Esophagus (tissue), 2 donors: ENCODE data around the gene CRCP. TPM values are rescaled to one million over a fixed set of nuclear protein-coding genes. Genes with fewer than 3 reads are reported as not detected.
"Not testable (repeated sequence)": the region's sequence is repeated elsewhere in the genome, so short reads cannot be mapped to it uniquely, and the experiment has no call there.

Experiments
- H3K27ac ChIP-seq, 2 donors: one replicate each; pipeline ENCODE4 v1.5.1; 2013; ENCODE audit warnings: low read depth in 2 of 2, mild to moderate bottlenecking in 2 of 2, inconsistent platforms in 1 of 2, low read length in 1 of 2, moderate library complexity in 1 of 2
- H3K27me3 ChIP-seq, 2 donors: one replicate each; pipeline ENCODE4 v1.6.1; 2013; ENCODE audit warnings: low read length in 2 of 2, control low read depth in 1 of 2, mild to moderate bottlenecking in 1 of 2; ENCODE audit not compliant: insufficient read depth in 2 of 2, control insufficient read depth in 1 of 2
- H3K36me3 ChIP-seq, 2 donors: one replicate each; pipeline ENCODE4 v1.6.1; 2013; ENCODE audit warnings: low read length in 1 of 2; ENCODE audit not compliant: control insufficient read depth in 2 of 2, insufficient read depth in 2 of 2
- H3K4me1 ChIP-seq, 2 donors: one replicate each; pipeline ENCODE4 v1.6.1; 2013; ENCODE audit warnings: low read length in 1 of 2; ENCODE audit not compliant: control insufficient read depth in 2 of 2, insufficient read depth in 2 of 2
- H3K4me3 ChIP-seq, 2 donors: one replicate each; pipeline ENCODE4 v1.5.1; 2013; ENCODE audit warnings: low read length in 2 of 2, mild to moderate bottlenecking in 2 of 2, low read depth in 1 of 2, moderate library complexity in 1 of 2
- H3K9me3 ChIP-seq, 2 donors: one replicate each; pipeline ENCODE4 v1.6.1; 2013; ENCODE audit warnings: mild to moderate bottlenecking in 2 of 2, low read depth in 1 of 2, low read length in 1 of 2, moderate library complexity in 1 of 2; ENCODE audit not compliant: control insufficient read depth in 2 of 2, insufficient read depth in 1 of 2
- WGBS, 2 donors: extraction: QIAGEN DNeasy Blood & Tissue Kit; methylation state at CpG; one replicate each; pipeline ENCODE4 v1.1.7; 2013; 5-methylcytosine and 5-hydroxymethylcytosine counted together
- polyA plus RNA-seq, 2 donors: library from polyadenylated mRNA; stranded (reverse); fragments of 200-250 nt; gene quantifications; one replicate each; pipeline ENCODE4 v1.2.3, GENCODE V29; 2013
- donor health status: healthy with polysubstance abuse.
- donor health status: Bipolar disorder and iron deficiency.

The CRCP gene
- polyA plus RNA-seq, 2 donors: 14.5 to 19.5 TPM

DNA sequence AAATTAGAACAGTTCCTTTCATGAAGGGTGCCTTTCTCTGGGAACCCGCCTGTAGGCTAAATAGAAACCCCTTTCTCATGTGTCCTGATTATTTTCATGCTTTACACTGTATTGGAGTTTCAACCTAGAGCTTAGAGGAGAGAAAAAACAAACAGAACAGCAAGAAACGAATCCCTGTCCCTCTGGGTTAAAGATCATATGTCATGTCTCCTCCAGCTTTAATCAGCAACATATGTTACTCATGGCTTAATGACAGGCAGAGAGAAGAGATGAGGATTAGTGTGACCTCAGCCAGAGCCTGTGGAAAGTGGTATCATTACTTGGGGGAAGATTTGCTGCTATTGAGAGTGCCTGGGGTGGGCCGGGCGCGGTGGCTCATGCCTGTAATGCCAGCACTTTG is 32.1 kb downstream of the CRCP start:
- Histone ChIP-seq H3K4me1 (peaks cover 3 to 9% of the 10 kb centered on the region in 2 donors), H3K9me3 (no peaks in the 10 kb centered on the region), H3K27me3 (no peaks in the 10 kb centered on the region), H3K36me3 (peaks cover 9% of the 10 kb centered on the region in 2 donors), H3K27ac (no peak overlapping the region), H3K4me3 (no peak overlapping the region)
- 72 to 74% methylated on average over 5 of the region's 5 CpGs for WGBS, 2 donors

DNA sequence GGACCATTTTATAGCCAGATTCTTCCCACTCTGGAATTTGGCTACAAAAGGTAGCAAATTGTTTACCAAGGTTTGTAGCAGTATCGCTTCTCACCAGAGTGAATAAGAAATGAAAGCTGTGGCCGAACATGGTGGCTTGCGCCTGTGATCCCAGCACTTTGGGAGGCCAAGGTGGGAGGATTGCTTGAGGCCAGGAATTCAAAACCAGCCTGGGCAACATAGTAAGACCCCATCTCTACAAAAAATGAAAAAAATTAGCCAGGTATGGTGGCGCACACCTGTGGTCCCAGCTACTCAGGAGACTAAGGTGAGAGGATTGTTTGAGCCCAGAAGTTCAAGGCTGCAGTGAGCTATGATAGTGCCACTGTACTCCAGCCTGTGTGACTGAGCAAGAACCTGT is 33.0 kb downstream of the CRCP start:
- WGBS, 2 donors: 98 to 99% methylated on average over 4 of the region's 4 CpGs
- H3K4me3 ChIP-seq, H3K9me3 ChIP-seq, H3K27me3 ChIP-seq, H3K4me1 ChIP-seq: not testable (repeated sequence)
- Histone ChIP-seq H3K36me3 (peaks cover 5 to 11% of the 10 kb centered on the region in 2 donors), H3K27ac (peak overlapping the region in 1 of 2 donors; percentile 68)

DNA sequence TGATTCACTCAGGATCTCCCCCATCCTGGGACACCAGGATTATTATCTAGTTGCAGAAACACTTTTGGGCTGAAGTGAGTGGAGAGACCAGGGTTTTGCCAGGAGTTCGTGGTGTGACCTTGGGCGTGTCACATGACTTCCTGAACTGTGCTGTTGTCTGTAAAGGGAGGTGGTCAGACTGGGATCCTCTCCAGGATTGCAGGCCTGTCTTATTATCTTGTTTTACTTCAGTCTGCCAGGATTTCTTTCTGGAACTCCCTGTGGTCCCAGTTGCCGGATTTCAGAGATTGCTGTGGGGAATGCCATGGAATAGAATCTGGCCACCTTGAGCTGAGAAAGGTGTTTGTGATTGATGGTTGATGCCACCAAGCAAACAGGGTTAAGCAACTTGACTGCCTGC is 35.8 kb downstream of the CRCP start:
- H3K4me1 ChIP-seq: peaks cover 3% of the 10 kb centered on the region in 2 donors
- no peak overlapping the region for H3K4me3 ChIP-seq
- 32 to 40% methylated on average over 3 of the region's 3 CpGs for WGBS, 2 donors
- H3K27me3 ChIP-seq: no peaks in the 10 kb centered on the region
- H3K27ac ChIP-seq: peak overlapping the region; percentile 40 to 53
- H3K36me3 ChIP-seq: peaks cover 3 to 17% of the 10 kb centered on the region in 2 donors
- H3K9me3 ChIP-seq: no peaks in the 10 kb centered on the region

DNA sequence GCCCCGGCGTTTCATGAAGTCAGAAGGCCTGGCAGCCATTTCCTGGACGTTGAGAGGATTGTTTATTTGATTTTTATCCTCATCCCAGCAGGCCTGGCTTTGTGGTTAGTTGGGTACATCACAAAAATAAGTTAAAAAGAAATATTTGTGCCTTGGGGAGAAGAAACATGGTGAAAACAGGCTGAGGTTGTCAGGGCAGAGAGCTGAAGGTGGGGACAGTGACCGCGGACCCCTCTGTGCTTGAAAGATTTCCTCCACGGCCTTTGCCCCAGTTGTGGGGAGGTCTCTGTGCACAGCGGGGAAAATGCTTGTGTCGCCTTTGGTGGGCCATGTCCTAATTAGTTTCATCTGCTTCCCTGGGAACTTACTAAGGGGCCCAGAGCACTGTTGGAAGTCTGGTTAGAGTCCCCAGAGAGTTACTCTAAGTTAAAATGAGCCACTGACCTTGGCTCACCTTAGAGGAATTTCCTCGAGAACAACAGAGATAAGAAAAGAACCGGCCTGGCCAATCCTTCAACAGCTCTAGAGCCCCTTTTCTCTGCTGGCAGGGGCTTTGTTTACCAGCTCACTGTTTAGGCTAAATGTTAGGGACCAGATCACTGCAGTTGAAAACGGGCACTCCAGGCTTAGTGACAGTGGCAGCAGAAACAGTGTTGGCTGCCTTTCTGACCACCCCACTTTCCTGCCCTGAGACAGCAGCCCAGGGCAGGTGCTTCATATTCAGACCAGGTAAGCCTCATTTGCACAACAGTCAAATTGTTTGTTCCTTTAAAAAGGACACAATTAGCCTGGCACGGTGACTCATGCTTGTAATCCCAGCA is 37.9 kb downstream of the CRCP start:
- no peaks in the 10 kb centered on the region for H3K9me3 ChIP-seq
- H3K4me1 ChIP-seq: peaks cover 3% of the 10 kb centered on the region in 2 donors
- H3K27ac ChIP-seq: peak overlapping the region; percentile 53 to 64
- H3K27me3 ChIP-seq: no peaks in the 10 kb centered on the region
- 51 to 56% methylated on average over 12 of the region's 12 CpGs for WGBS, 2 donors
- peaks cover 3 to 14% of the 10 kb centered on the region in 2 donors for H3K36me3 ChIP-seq
- H3K4me3 ChIP-seq: no peak overlapping the region

DNA sequence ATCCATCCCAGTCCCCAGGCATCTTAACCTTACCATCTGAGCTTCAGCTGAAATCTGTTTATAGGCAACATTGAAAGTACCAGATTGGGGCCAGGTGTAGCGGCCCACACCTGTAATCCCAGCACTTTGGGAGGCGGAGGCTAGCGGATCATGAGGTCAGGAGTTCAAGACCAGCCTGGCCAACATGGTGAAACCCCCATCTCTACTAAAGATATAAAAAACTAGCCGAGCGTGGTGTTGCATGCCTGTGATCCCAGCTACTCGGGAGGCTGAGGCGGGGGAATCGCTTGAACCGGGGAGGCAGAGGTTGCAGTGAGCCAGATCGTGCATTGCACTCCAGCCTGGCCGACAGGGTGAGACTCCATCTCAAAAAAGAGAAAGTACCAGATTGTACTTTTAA is 39.0 kb downstream of the CRCP start:
- H3K4me1 ChIP-seq: peaks cover 3% of the 10 kb centered on the region in 2 donors
- no peak overlapping the region for H3K4me3 ChIP-seq
- H3K27me3 ChIP-seq: no peaks in the 10 kb centered on the region
- no peak overlapping the region for H3K27ac ChIP-seq
- H3K36me3 ChIP-seq: peaks cover 3 to 14% of the 10 kb centered on the region in 2 donors
- H3K9me3 ChIP-seq: no peaks in the 10 kb centered on the region
- 96 to 99% methylated on average over 11 of the region's 11 CpGs for WGBS, 2 donors

DNA sequence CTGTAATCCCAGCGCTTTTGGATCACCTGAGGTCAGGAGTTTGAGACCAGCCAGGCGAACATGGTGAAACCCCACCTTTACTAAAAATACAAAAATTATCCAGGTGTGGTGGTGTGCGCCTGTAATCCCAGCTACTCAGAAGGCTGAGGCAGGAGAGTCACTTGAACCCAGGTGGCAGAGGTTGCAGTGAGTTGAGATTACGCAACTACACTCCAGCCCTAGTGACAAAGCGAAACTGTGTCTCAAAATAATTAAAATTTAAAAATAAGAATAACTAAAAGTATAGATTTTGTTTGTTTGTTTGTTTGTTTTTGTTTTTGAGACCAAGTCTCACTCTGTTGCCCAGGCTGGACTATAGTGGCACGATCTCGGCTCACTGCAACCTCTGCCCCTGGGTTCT is 41.4 kb downstream of the CRCP start:
- H3K4me3 ChIP-seq, H3K9me3 ChIP-seq, H3K27me3 ChIP-seq, H3K27ac ChIP-seq, H3K4me1 ChIP-seq: not testable (repeated sequence)
- peaks cover 3 to 14% of the 10 kb centered on the region in 2 donors for H3K36me3 ChIP-seq
- WGBS, 2 donors: 95 to 98% methylated on average over 7 of the region's 7 CpGs

DNA sequence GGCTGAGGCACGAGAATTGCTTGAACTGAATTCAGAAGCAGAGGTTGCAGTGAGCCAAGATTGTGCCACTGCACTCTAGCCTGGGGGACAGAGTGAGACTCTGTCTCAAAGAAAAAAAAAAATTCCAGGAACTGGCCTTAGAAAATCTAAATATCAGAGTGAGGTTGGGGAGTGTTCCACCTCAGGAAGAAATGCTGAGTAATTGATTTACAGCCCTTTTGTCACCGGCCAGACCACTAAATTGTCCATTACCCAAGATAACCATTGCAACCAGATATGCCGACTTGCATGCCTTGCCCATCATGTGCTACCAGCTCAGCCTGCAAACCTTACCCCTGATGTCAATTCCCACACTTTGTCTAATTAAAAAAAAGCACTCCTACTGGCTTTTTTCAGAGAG is 42.4 kb downstream of the CRCP start:
- Histone ChIP-seq H3K4me1 (no peaks in the 10 kb centered on the region), H3K27ac (no peak overlapping the region), H3K36me3 (peaks cover 3 to 12% of the 10 kb centered on the region in 2 donors), H3K9me3 (no peaks in the 10 kb centered on the region), H3K4me3 (no peak overlapping the region), H3K27me3 (no peaks in the 10 kb centered on the region)
- WGBS, 2 donors: 87 to 90% methylated on average over 3 of the region's 3 CpGs

DNA sequence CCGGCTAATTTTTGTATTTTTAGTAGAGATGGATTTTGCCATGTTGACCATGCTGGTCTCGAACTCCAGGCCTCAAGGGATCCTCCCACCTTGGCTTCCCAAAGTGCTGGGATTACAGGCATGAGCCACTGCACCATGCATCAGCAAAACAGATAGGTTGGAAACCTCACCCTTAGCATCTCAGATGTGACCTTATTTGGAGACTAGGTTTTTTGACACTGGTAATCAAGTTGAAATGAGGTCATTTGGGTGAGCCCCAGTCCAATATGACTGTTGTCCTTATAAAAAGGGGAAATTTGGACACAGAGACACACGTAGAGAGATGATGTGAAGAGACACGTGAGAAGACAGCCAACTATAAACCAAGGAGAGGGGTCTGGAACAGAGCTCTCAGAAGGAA is 48.0 kb downstream of the CRCP start:
- H3K4me3 ChIP-seq: no peak overlapping the region
- no peak overlapping the region for H3K27ac ChIP-seq
- no peaks in the 10 kb centered on the region for H3K27me3 ChIP-seq
- H3K36me3 ChIP-seq: no peaks in the 10 kb centered on the region
- H3K4me1 ChIP-seq: no peaks in the 10 kb centered on the region
- WGBS, 2 donors: 83 to 87% methylated on average over 4 of the region's 4 CpGs
- H3K9me3 ChIP-seq: no peaks in the 10 kb centered on the region

DNA sequence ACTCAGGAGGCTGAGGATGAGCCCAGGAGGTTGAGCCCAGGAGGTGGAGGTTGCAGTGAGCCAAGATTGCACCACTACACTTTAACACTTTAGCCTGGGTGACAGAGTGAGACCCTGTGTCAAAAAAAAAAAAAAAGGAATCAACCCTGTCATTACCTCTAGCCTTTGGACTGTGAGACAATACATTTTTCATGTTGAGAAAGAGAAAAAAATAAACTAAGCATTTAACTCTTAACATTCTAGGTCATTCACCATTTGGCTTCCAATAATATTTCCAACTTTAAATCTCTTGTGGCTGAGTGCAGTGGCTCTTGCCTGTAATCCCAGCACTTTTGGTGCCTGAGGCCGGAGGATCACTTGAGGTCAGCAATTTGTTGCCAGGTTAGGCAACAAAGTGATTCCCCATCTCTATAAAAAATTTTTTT is 48.6 kb downstream of the CRCP start:
- Histone ChIP-seq H3K4me3 (no peak overlapping the region), H3K9me3 (no peaks in the 10 kb centered on the region), H3K36me3 (no peaks in the 10 kb centered on the region), H3K4me1 (no peaks in the 10 kb centered on the region), H3K27me3 (no peaks in the 10 kb centered on the region), H3K27ac (no peak overlapping the region)
- 86 to 88% methylated on average over 1 of the region's 1 CpG for WGBS, 2 donors

DNA sequence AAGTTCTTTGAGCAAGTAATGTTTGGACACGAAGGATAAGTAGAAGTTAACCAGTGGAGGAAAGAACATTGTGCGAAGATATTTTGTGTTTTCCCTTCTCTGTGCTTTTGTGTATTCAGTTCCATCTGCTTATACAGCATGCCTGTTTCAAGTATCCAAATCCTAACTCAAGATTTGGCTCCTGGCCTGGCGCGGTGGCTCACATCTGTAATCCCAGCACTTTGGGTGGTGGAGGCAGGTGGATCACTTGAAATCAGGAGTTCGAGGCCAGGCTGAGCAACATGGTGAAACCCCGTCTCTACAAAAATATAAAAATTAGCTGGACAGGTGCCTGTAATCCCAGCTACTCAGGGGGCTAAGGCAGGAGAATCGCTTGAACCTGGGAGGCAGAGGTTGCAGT is 49.7 kb downstream of the CRCP start:
- H3K4me1 ChIP-seq: no peaks in the 10 kb centered on the region
- H3K4me3 ChIP-seq: no peak overlapping the region
- WGBS, 2 donors: 78 to 81% methylated on average over 7 of the region's 7 CpGs
- H3K9me3 ChIP-seq: no peaks in the 10 kb centered on the region
- H3K27ac ChIP-seq: no peak overlapping the region
- H3K36me3 ChIP-seq: no peaks in the 10 kb centered on the region
- no peaks in the 10 kb centered on the region for H3K27me3 ChIP-seq
